Fibroblast of villous mesenchyme (primary cell): ENCODE results near the gene SERPINC1. TPM values are rescaled to one million over a fixed set of nuclear protein-coding genes. Genes with fewer than 3 reads are reported as not detected.
"Not testable (repeated sequence)": the region's sequence is repeated elsewhere in the genome, so short reads cannot be mapped to it uniquely, and the experiment has no call there.

Source experiments
- DNase-seq: peaks from one replicate; pipeline ENCODE4 v3.0.0-alpha.2; 2010; ENCODE audit warnings: low read depth
- H3K4me3 ChIP-seq: 2 replicates; pipeline ENCODE4 v1.5.1; 2011; ENCODE audit warnings: low read depth, mild to moderate bottlenecking, low read length
- CTCF ChIP-seq: IDR thresholded peaks from 2 replicates; pipeline ENCODE4 v1.5.1; 2012; ENCODE audit warnings: low read depth, mild to moderate bottlenecking, low read length; ENCODE audit not compliant: insufficient read depth
- total RNA-seq: library from RNA; depleted of rRNA; stranded (reverse); fragments of >200 nt; gene quantifications from 2 replicates; pipeline ENCODE4 v1.2.3, GENCODE V29; 2012

SERPINC1 gene
- total RNA-seq, 1 donor: not detected

DNA sequence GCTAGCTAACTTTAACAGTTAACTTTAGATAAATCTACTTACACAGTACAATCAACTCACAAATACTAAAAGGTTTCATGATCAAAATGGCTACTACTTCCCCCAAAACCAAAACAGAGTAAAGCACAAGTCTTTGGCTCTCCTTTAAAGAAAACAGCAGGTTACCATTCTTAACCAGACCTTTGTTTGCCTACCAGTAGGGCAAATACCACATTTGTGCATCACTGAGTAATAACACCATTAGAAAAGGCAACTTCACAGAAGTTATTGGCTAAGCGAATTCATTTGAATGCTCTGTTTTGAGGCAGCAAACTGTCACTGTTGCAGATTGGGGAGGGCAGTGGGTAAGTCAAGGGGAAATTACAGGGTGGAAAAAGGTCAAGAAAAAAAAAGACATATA, 17.3 kb upstream of the SERPINC1 start:
- DNase-seq: no peak
- no peak for TF ChIP-seq CTCF
- no peak overlapping the region for H3K4me3 ChIP-seq

- not testable (repeated sequence) for DNase-seq, H3K4me3 ChIP-seq
Observed at GRCh38 chr1:173930541-173930940, 13.4 kb upstream of the SERPINC1 start.

- no peak for DNase-seq
- H3K4me3 ChIP-seq: no peak overlapping the region
- no peak for TF ChIP-seq CTCF
Observed at GRCh38 chr1:173925306-173926242, 8.4 kb upstream of the SERPINC1 start.

GRCh38 chr1:173920861-173921260, 3.7 kb upstream of the SERPINC1 start:
- no peak for TF ChIP-seq CTCF
- H3K4me3 ChIP-seq: no peak overlapping the region
- DNase-seq: no peak

DNA sequence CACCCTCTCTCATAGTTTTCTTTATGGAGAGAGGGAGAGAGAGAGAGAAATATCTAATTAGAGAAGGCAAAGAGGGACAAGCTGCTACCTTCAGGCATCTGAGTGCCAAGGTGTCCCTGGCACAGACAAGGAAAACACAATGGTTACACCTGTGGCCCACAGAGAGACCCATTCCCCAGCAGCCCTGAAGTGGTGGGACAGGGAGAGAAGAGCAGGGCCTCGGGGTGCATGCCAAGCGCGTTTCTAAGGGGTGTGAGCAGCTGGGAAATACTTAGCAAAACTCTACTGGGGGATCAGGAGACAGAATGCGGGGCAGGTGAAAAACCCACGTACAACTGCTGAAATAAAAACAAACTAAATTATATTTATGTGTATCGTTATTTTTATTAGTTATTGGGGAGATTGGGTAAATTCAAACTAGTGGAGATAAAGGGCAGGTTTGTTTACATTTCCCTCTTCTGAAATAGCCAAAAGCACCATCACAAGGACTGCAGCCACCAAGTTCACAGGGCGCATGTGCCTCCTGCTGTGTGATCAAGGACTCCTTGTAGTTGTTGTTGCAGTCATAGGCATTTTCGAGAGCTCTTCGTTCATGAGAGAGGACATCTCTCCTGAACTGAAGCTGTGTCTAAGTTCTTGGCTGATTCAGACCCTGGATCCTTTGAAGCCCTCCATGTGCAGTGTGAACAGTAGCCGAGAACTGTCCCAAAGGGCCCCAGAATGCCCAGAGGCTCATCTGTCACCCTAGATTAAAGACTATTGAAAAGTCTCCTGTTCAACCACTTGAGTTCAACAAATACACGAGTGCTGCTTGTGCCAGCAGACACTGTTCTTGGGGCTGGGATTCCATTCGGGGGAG, 737 bp upstream of the SERPINC1 start:
- no peak for DNase-seq
- TF ChIP-seq CTCF: no peak
- no peak overlapping the region for H3K4me3 ChIP-seq

GRCh38 chr1:173916667-173917066, 460 bp downstream of the SERPINC1 start:
- no peak for DNase-seq
- H3K4me3 ChIP-seq: no peak overlapping the region
- TF ChIP-seq CTCF: no peak

- DNase-seq: no peak
- no peak for TF ChIP-seq CTCF
- H3K4me3 ChIP-seq: no peak overlapping the region
Observed at GRCh38 chr1:173915596-173915995, 1.5 kb downstream of the SERPINC1 start.
